ENCODE results near the gene ARMH3. TPM values are rescaled to one million over a fixed set of nuclear protein-coding genes. Genes with fewer than 3 reads are reported as not detected.

Gene ARMH3
- total and polyA plus RNA-seq, 10 of the 15 experiments (the other 5 are each of a cell fraction or from before 2014, with no cell fraction given), result 13.0 to 33.0 (median 16.4) TPM

DNA sequence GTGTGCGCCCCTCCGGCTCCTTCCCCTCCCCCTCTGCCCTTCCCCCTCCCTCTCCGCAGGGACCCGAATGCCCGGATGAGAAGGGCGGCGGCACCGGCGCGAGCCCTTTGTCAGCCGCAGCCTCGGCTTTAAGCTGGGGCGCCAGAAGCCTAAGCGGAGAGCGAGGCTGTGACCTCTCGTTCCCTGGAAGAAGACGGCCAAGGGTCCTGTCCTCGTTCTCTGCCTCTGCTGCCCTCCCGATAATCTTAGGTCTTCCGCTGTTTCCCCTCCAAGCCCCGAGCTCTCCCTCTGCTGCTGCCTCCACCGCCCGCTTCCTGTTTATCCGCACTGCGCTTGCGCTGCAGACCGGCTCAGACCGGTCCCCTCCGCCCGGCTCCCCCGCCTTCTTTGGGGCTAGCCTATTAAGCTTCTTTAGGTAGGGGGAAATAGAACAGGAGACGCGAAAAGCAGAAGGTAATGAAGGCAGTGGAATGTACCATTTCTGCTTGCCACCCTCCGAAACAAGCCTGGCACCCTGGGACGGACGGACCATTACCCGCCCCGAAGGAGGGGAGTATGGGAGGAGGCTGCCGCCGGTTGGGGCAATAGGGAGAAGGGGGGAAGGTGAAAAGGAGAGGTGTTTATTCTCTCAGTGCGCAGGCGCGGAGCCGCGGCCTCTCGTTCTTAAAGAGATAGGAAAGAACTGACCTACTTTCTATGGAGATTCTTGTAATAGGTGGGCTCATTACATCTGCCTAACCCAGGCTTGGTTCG lies 237.7 kb downstream of the ARMH3 start, which contains the start of gene OGA (continued):
- TF ChIP-seq NR2F1 (conservative IDR thresholded peaks at IDR 0.05) (0 out of 2 replicates have a peak, but pooled peaks have one; percentile 11), MTA2 (IDR thresholded peaks at IDR 0.05; ENCODE audit: low read depth) (peak; percentile 62; the same call in 1 of the 2 replicates), KAT2A (conservative IDR thresholded peaks at IDR 0.05; ENCODE audit: control insufficient read depth, low read depth, low read length) (no peak), STAT3 (IDR thresholded peaks at IDR 0.05; ENCODE audit: low read depth, low read length) (no peak; the same call in 1 of the 2 replicates), CBFB (IDR thresholded peaks at IDR 0.05; ENCODE audit: low read depth) (peak; percentile 77), CBX5 (IDR thresholded peaks at IDR 0.05; ENCODE audit: low read depth) (no peak), ZNF274 (IDR thresholded peaks at IDR 0.05; ENCODE audit: insufficient read depth, insufficient read length) (no peak), POLR2A (IDR thresholded peaks at IDR 0.05; ENCODE audit: low read depth, low read length) (peak; percentile 92), TARDBP (IDR thresholded peaks at IDR 0.05; ENCODE audit: borderline replicate concordance) (peak; percentile 66; the same call in 1 of the 2 replicates), POU2F2 (IDR thresholded peaks at IDR 0.05; ENCODE audit: borderline replicate concordance, low read depth, low read length) (0 out of 3 replicates have a peak, but pooled peaks have one; percentile 50), SUPT20H (IDR thresholded peaks at IDR 0.05; ENCODE audit: borderline replicate concordance, control insufficient read depth, low read depth, low read length) (no peak), WRNIP1 (IDR thresholded peaks at IDR 0.05; ENCODE audit: borderline replicate concordance, low read depth, low read length) (no peak), PAX5 (IDR thresholded peaks at IDR 0.05; ENCODE audit: borderline replicate concordance, low read depth, low read length) (no peak; the same call in 1 of the 2 replicates), ZNF622 (IDR thresholded peaks at IDR 0.05) (no peak), ASH2L (IDR thresholded peaks at IDR 0.05; ENCODE audit: borderline replicate concordance, low read depth) (no peak), ZNF24 (IDR thresholded peaks at IDR 0.05) (no peak), SMAD5 (IDR thresholded peaks at IDR 0.05; ENCODE audit: low read depth) (peak; percentile 90), CHD2 (IDR thresholded peaks at IDR 0.05; ENCODE audit: borderline replicate concordance, low read depth, low read length) (peak; percentile 72; the same call in 1 of the 2 replicates)
- TF ChIP-seq, protein P1, sequence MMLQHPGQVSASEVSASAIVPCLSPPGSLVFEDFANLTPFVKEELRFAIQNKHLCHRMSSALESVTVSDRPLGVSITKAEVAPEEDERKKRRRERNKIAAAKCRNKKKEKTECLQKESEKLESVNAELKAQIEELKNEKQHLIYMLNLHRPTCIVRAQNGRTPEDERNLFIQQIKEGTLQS (IDR thresholded peaks at IDR 0.05; ENCODE audit: borderline replicate concordance, extremely low read depth, low read depth, low read length), result no peak
- TF ChIP-seq, protein P2, sequence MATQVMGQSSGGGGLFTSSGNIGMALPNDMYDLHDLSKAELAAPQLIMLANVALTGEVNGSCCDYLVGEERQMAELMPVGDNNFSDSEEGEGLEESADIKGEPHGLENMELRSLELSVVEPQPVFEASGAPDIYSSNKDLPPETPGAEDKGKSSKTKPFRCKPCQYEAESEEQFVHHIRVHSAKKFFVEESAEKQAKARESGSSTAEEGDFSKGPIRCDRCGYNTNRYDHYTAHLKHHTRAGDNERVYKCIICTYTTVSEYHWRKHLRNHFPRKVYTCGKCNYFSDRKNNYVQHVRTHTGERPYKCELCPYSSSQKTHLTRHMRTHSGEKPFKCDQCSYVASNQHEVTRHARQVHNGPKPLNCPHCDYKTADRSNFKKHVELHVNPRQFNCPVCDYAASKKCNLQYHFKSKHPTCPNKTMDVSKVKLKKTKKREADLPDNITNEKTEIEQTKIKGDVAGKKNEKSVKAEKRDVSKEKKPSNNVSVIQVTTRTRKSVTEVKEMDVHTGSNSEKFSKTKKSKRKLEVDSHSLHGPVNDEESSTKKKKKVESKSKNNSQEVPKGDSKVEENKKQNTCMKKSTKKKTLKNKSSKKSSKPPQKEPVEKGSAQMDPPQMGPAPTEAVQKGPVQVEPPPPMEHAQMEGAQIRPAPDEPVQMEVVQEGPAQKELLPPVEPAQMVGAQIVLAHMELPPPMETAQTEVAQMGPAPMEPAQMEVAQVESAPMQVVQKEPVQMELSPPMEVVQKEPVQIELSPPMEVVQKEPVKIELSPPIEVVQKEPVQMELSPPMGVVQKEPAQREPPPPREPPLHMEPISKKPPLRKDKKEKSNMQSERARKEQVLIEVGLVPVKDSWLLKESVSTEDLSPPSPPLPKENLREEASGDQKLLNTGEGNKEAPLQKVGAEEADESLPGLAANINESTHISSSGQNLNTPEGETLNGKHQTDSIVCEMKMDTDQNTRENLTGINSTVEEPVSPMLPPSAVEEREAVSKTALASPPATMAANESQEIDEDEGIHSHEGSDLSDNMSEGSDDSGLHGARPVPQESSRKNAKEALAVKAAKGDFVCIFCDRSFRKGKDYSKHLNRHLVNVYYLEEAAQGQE (IDR thresholded peaks at IDR 0.05; ENCODE audit: low read depth, low read length), result peak; percentile 60
- TF ChIP-seq, protein P3, sequence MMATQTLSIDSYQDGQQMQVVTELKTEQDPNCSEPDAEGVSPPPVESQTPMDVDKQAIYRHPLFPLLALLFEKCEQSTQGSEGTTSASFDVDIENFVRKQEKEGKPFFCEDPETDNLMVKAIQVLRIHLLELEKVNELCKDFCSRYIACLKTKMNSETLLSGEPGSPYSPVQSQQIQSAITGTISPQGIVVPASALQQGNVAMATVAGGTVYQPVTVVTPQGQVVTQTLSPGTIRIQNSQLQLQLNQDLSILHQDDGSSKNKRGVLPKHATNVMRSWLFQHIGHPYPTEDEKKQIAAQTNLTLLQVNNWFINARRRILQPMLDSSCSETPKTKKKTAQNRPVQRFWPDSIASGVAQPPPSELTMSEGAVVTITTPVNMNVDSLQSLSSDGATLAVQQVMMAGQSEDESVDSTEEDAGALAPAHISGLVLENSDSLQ (IDR thresholded peaks at IDR 0.05), result peak; percentile 75
- TF ChIP-seq, protein P4, sequence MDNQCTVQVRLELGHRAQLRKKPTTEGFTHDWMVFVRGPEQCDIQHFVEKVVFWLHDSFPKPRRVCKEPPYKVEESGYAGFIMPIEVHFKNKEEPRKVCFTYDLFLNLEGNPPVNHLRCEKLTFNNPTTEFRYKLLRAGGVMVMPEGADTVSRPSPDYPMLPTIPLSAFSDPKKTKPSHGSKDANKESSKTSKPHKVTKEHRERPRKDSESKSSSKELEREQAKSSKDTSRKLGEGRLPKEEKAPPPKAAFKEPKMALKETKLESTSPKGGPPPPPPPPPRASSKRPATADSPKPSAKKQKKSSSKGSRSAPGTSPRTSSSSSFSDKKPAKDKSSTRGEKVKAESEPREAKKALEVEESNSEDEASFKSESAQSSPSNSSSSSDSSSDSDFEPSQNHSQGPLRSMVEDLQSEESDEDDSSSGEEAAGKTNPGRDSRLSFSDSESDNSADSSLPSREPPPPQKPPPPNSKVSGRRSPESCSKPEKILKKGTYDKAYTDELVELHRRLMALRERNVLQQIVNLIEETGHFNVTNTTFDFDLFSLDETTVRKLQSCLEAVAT (IDR thresholded peaks at IDR 0.05), result peak; percentile 96
